HG02870 (cell line): Measurements from ENCODE around the gene SPTSSA.
A peak's percentile ranks its signal among the peaks of the same experiment; 100 is the strongest.

Source experiments
- ATAC-seq: cut with Tn5 transposase; IDR thresholded peaks from one replicate; pipeline ENCODE4 v1.9.1; 2021; ENCODE audit warnings: mild to moderate bottlenecking, moderate library complexity; ENCODE audit not compliant: unreplicated experiment

The SPTSSA gene

DNA sequence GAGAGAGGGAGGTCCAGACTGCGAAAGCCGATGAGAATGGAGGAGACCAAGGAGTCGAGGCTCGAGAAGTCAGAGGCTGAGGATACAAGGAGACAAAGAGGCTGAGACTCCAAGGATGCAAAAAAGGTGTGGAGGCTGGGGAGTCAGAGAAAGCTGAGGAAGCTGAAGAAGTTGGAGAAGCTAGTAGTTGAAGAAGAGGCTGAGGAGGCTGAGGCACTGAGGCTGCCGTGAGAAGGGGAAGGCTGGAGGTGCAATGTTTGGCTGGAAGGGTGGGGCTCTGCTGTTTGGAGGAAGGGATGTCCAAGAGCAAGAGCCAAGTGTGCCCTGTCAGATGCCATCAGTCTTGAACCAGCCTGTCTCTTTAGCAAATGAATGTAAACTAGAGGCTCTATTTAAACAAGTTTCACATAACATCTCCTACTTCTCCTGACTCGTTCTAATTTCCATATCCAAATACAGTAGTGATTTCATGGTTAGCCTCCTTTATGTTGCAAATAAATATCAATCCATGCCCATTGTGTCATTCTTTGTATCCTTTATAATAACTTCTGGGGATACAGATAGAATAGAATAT, 10.8 kb upstream of the SPTSSA start:
- no peak for ATAC-seq

DNA sequence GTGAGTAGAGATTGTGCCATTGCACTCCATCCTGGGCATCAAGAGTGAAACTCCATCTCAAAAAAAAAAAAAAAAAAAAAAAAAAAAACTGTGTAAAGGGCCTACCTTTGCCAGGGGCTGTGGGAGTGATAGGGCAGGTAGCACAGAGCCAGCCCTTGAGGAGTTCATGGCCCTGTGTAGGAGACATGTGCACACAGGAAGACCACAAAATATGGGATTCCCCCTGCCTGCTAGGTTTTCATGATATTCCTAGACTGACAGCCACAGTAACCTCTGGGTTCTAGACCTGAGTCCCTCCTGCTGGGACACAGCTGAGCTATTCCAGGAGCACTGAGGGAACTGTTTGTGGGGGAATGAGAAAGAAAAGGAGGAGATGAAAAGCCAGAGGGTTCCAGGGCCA, 8.3 kb upstream of the SPTSSA start:
- ATAC-seq = no peak

DNA sequence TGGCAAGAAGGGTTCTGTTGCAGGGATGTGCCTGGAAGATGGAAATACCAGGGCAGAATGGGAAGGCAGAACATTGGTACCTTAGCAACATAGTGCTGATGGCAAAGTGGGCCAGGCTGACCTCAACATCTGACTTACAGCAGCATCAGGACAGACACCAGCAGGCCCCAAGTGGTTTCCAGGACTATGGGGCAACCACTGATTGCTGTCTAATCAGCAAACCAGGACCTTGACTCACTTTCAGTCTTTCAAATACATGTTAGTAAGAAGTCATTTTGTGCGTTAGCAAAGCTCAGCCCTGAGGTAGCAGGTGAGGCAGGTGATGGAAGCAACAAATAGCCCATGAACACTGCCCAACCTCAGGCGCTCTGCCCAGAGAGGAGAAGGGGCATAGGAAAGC, 4.7 kb upstream of the SPTSSA start:
- ATAC-seq = no peak

- ATAC-seq = no peak
Observed at GRCh38 chr14:34465069-34465859, 3.2 kb upstream of the SPTSSA start.

DNA sequence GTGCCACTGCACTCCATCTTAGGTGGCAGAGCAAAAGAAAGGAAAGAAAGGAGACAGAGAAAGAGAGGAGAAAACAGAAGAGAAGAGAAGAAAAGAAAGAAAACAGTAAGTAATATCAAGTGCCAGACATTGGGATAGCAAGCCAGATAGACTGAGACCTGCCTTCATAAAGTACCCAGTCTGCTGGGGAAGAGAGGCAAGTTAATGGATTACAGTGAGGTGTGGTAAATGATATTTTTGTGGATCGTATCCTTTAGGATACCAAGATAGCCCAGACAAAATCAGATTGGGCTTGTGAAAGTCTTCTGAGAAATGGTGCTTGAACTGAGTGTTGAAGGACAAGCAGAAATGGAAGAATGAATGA, 1.5 kb upstream of the SPTSSA start:
- ATAC-seq = no peak

GRCh38 chr14:34461334-34462131, 507 bp downstream of the SPTSSA start:
- ATAC-seq = peak; percentile 11

- ATAC-seq = no peak
Observed at GRCh38 chr14:34460841-34461240, 1.2 kb downstream of the SPTSSA start.

DNA sequence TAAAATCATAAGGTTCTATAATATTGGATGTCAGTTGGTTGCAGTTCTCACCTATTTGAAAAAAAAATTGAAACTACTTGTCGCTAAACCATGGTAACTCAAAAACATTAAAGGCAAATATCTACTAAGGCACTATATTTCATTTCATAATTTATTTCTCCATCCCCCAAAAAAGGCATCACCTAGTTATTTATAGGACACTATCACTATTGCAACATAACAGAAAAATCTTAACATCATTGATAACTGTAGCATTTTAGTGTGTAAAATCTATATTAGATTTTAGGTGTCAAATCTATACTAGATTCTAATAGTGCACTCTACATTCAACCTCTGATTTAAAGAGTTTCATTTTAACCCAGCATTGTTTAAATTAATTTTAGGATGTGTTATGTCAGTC, 1.7 kb downstream of the SPTSSA start:
- no peak for ATAC-seq

DNA sequence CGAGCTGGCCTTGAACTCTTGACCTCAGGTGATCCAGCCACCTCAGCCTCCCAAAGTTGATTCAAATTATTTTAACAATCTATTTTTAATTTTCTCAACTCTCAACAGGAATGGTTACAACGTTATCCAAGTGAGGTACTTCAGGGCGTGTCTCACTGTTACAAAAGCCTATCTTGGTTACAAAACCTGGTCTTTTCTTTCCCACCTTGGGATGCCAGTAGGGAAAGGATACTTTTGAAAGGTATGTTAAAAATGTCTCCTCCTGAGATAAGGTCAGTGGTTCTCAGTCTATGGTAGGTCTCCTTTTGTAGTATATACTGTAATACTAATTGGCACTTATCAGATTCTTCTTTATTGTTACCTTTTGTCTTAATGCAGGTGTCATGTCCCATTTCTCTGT, 4.9 kb downstream of the SPTSSA start:
- ATAC-seq = no peak

DNA sequence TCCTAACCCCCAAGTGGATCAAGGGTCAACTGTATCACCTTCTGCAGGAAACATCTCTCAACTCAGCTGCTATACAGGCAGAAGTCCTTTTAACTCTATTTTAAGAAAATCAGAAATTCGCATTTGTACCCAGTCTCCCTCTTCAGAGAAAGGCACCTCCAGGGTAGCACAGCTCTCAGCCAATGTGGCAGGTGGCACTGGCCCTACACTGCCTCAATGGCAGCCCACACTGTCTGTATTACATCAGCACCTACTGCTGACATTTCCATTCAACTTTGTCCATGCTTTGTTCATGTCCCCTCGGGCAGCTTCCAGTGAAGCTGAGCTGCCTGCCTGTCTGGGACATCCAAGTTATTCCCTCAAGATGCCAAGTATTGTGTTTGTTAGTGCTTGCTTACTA, 8.8 kb downstream of the SPTSSA start:
- no peak for ATAC-seq

- ATAC-seq = no peak
Observed at GRCh38 chr14:34452258-34452822, 9.7 kb downstream of the SPTSSA start.

- ATAC-seq = no peak
Observed at GRCh38 chr14:34450958-34451357, 11.1 kb downstream of the SPTSSA start.

GRCh38 chr14:34450542-34450915, 11.5 kb downstream of the SPTSSA start:
- ATAC-seq = no peak

DNA sequence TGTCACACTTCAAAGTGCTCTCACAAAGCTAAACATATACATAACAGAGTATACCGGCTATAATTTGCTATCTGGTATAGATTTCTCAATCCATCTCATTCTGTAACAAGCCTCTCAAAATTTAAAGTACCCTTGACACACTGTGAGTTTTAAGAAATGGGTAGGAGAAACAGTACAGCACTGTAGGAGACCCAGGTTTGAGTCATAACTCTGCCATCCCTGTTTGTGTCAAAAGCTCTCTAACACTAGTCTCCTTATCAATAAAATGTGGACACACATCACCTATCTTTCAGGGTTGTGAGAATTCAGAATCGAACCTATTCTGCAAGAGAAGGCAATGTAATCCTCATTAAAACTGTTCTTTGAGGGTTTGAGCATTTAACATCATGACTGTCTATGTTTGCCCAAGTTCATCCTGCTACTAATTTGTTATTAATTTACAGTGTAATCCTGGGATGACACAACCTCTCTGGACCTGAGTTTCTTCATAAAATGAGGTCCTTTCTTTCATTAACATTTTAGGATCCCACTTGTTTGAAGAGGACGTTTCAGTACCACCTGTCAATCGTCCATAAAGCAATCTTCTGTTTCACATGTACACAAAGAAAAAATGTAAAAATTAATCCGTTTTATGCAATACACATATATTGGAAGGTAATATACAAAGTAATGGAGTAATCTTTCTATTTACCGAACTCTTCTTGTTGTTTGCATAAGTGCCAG, 12.1 kb downstream of the SPTSSA start:
- no peak for ATAC-seq

DNA sequence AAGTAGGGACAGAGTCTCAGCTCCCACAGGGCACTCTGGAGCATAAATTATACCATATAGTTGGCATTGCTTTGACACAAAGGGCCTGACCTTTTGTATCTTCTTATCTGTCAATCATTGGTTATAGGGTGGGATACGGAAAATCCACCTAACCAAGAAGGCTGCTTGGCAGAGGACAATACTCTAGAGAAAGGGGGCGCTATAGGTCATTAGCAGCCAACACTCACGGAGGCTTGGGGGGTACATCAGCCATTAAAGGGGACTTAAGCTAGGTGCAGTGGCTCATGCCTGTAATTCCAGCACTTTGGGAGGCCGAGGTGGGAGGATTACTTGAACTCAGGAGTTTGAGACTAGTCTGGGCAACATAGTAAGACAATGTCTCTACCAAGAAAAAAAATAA, 22.9 kb downstream of the SPTSSA start:
- ATAC-seq = no peak

- no peak for ATAC-seq
Observed at GRCh38 chr14:34438438-34438837, 23.6 kb downstream of the SPTSSA start.

GRCh38 chr14:34437729-34438080, 24.3 kb downstream of the SPTSSA start:
- ATAC-seq = no peak

GRCh38 chr14:34436960-34437728, 24.9 kb downstream of the SPTSSA start:
- no peak for ATAC-seq

DNA sequence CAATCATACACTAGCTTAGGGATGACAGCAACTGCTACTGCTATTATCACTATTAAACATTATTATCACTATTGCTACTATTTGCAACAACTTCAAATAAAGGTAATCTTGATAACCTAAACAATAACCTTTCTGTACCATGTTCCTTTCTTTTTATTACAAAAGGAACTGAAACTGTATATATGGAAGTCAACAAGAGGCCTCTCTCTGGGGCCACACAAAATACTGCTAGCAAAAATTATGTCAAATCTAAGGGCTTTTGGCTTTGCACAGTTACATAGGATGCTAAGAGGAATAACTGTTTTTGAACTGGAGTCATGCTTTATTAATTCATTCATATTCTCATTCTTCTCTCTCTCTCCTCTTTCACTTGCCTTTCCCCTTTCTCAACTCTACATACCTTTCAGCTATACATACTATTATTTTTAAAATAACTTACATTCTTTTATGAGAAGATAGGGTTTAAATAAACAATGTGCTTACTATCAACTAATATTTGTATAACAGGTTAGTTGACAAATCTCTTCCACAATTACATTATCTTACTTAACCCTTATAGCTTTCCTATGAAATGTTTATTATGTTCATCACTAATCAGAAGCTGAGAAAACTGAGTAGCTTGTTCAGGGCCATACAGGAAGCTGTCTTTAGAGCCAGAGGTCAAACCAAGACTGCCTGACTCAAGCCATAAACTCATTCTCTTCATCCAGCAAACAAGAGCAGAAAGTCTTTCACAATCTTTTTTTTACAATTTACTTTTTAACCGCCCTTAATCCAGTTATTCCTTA, 25.7 kb downstream of the SPTSSA start:
- ATAC-seq = peak; percentile 45

GRCh38 chr14:34433957-34434356, 28.1 kb downstream of the SPTSSA start:
- no peak for ATAC-seq
